Measurements from ENCODE around the gene GNL2.

GNL2 gene

GRCh38 chr1:37629726-37630425 lies 34.1 kb upstream of the GNL2 start:
- Histone ChIP-seq H3K4me1 (ENCODE audit: control insufficient read depth, insufficient read depth, low read length) (peaks cover 10% of the 10 kb centered on the region; the same call in 1 of the 2 replicates), H3K27me3 (ENCODE audit: control insufficient read depth, insufficient read depth, low read length) (peaks cover 90% of the 10 kb centered on the region), H3K36me3 (ENCODE audit: control insufficient read depth, insufficient read depth, low read length) (no peaks in the 10 kb centered on the region), H3K9ac (ENCODE audit: low read depth, low read length) (no peak overlapping the region), H3K27ac (ENCODE audit: low read depth, low read length) (no peak overlapping the region), H3K4me3 (ENCODE audit: low read depth, low read length) (no peak overlapping the region), H3K9me3 (ENCODE audit: control insufficient read depth, insufficient read depth, low read length) (no peaks in the 10 kb centered on the region)

GRCh38 chr1:37629008-37629407 lies 33.3 kb upstream of the GNL2 start:
- Histone ChIP-seq H3K27me3 (ENCODE audit: control insufficient read depth, insufficient read depth, low read length) (peaks cover 86% of the 10 kb centered on the region), H3K4me3 (ENCODE audit: low read depth, low read length) (no peak overlapping the region), H3K9me3 (ENCODE audit: control insufficient read depth, insufficient read depth, low read length) (no peaks in the 10 kb centered on the region), H3K9ac (ENCODE audit: low read depth, low read length) (no peak overlapping the region), H3K4me1 (ENCODE audit: control insufficient read depth, insufficient read depth, low read length) (peaks cover 8% of the 10 kb centered on the region; the same call in 1 of the 2 replicates), H3K27ac (ENCODE audit: low read depth, low read length) (no peak overlapping the region), H3K36me3 (ENCODE audit: control insufficient read depth, insufficient read depth, low read length) (no peaks in the 10 kb centered on the region)

GRCh38 chr1:37628026-37628556 lies 32.4 kb upstream of the GNL2 start:
- H3K4me1 ChIP-seq (ENCODE audit: control insufficient read depth, insufficient read depth, low read length), result peaks cover 3% of the 10 kb centered on the region; the same call in 1 of the 2 replicates
- H3K9ac ChIP-seq (ENCODE audit: low read depth, low read length), result no peak overlapping the region
- H3K4me3 ChIP-seq (ENCODE audit: low read depth, low read length), result no peak overlapping the region
- H3K36me3 ChIP-seq (ENCODE audit: control insufficient read depth, insufficient read depth, low read length), result no peaks in the 10 kb centered on the region
- peaks cover 81% of the 10 kb centered on the region for H3K27me3 ChIP-seq (ENCODE audit: control insufficient read depth, insufficient read depth, low read length)
- no peak overlapping the region for H3K27ac ChIP-seq (ENCODE audit: low read depth, low read length)
- H3K9me3 ChIP-seq (ENCODE audit: control insufficient read depth, insufficient read depth, low read length), result no peaks in the 10 kb centered on the region

DNA sequence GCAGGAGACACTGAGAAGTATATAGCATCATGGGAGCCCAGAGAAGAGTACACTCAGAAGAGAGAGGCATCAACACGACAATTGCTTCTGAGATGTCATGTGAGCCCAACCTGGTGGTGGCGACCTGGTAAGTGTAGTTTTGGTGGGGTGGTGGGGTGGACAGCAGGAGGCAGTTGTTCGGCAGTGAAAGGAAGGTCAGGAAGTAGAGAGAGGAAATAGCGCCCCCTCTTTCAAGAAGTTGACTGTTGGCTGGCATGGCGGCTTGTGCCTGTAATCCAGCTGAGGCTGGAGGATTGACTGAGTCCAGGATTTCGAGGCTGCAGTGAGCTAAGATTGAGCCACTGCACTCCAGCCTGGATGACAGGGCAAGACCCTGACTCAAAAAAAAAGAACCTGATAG lies 26.4 kb upstream of the GNL2 start:
- H3K27me3 ChIP-seq (ENCODE audit: control insufficient read depth, insufficient read depth, low read length), result peaks cover 55% of the 10 kb centered on the region

DNA sequence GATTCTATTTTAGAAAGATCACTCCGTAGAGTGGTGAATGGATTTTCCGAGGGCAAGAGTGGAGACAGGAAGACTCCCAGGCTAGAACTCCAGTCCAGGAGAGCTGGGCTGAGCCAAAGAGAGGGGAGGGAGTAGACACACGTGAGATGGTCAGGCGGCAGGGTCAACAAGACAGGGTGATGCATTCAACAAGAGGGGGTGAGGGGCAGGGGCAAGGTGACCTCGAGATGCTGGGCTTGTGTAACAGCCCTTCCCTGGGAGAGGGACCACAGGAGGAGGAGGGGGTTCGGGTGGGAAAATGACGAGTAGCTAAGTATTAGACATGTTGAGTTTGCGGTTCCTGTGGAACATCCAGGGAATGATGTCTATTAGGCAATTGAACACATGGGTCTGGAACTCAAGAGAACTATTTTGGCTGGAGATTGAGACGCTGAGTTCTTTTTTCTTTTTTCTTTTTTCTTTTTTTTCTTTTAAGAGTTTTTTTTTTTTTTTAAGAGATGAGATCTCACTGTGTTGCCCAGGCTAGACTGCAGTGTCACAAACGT lies 25.7 kb upstream of the GNL2 start:
- Histone ChIP-seq H3K9ac (ENCODE audit: low read depth, low read length) (no peak overlapping the region), H3K4me1 (ENCODE audit: control insufficient read depth, insufficient read depth, low read length) (no peaks in the 10 kb centered on the region), H3K27ac (ENCODE audit: low read depth, low read length) (no peak overlapping the region), H3K36me3 (ENCODE audit: control insufficient read depth, insufficient read depth, low read length) (no peaks in the 10 kb centered on the region), H3K9me3 (ENCODE audit: control insufficient read depth, insufficient read depth, low read length) (no peaks in the 10 kb centered on the region), H3K4me3 (ENCODE audit: low read depth, low read length) (no peak overlapping the region), H3K27me3 (ENCODE audit: control insufficient read depth, insufficient read depth, low read length) (peaks cover 55% of the 10 kb centered on the region)

More for the DNA sequence above, 26.4 kb upstream of the GNL2 start:
- no peak overlapping the region for H3K27ac ChIP-seq (ENCODE audit: low read depth, low read length)
- H3K4me1 ChIP-seq (ENCODE audit: control insufficient read depth, insufficient read depth, low read length), result no peaks in the 10 kb centered on the region
- H3K9me3 ChIP-seq (ENCODE audit: control insufficient read depth, insufficient read depth, low read length), result no peaks in the 10 kb centered on the region
- H3K9ac ChIP-seq (ENCODE audit: low read depth, low read length), result no peak overlapping the region
- no peak overlapping the region for H3K4me3 ChIP-seq (ENCODE audit: low read depth, low read length)
- no peaks in the 10 kb centered on the region for H3K36me3 ChIP-seq (ENCODE audit: control insufficient read depth, insufficient read depth, low read length)

DNA sequence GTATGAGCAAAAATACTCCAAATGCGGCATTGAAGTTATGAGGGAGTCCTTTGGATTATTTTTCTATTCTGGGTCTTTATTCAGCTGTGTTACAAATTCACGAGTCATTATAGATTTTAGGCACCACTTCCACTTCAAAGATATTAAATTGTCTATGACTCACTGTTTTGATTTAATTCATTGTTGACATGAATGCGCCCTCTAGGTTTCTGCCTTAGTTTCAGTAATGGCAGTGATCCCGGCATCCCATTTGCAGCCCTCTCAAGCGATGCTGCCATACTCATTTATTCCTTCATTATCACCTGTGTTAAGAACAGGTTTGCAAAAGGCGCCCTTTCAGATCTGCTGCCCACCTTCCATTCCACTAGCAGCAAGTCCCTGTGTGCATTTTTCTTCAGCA lies 25.0 kb upstream of the GNL2 start:
- Histone ChIP-seq H3K36me3 (ENCODE audit: control insufficient read depth, insufficient read depth, low read length) (no peaks in the 10 kb centered on the region), H3K27ac (ENCODE audit: low read depth, low read length) (no peak overlapping the region), H3K4me1 (ENCODE audit: control insufficient read depth, insufficient read depth, low read length) (no peaks in the 10 kb centered on the region)

DNA sequence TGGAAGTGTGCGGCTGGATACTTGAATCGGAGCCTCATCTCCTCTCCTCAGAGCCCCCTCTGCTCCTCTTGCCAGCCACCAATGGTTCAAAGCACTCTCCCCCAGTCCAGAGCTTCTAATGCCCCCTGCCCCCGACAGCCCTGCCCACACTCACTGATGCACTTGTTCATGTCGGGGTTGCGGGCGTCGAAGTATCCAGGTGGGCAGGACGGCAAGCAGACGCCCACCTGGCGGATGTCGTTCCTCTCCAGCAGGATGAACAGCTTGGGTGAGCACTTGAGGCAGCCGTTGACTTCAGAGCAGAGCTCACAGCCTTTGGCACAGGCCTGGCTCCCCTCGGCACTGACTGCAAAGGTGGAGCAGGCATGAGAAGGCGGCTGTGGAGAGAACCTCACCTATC lies 20.6 kb upstream of the GNL2 start:
- Histone ChIP-seq H3K4me1 (ENCODE audit: control insufficient read depth, insufficient read depth, low read length) (no peaks in the 10 kb centered on the region), H3K9ac (ENCODE audit: low read depth, low read length) (no peak overlapping the region), H3K9me3 (ENCODE audit: control insufficient read depth, insufficient read depth, low read length) (no peaks in the 10 kb centered on the region), H3K27ac (ENCODE audit: low read depth, low read length) (no peak overlapping the region), H3K36me3 (ENCODE audit: control insufficient read depth, insufficient read depth, low read length) (no peaks in the 10 kb centered on the region), H3K27me3 (ENCODE audit: control insufficient read depth, insufficient read depth, low read length) (peaks cover 32% of the 10 kb centered on the region), H3K4me3 (ENCODE audit: low read depth, low read length) (no peak overlapping the region)

More for the DNA sequence above, 25.0 kb upstream of the GNL2 start:
- no peaks in the 10 kb centered on the region for H3K9me3 ChIP-seq (ENCODE audit: control insufficient read depth, insufficient read depth, low read length)
- no peak overlapping the region for H3K9ac ChIP-seq (ENCODE audit: low read depth, low read length)
- H3K4me3 ChIP-seq (ENCODE audit: low read depth, low read length), result no peak overlapping the region
- peaks cover 55% of the 10 kb centered on the region for H3K27me3 ChIP-seq (ENCODE audit: control insufficient read depth, insufficient read depth, low read length)

- no peaks in the 10 kb centered on the region for H3K36me3 ChIP-seq (ENCODE audit: control insufficient read depth, insufficient read depth, low read length)
- no peak overlapping the region for H3K4me3 ChIP-seq (ENCODE audit: low read depth, low read length)
- H3K9me3 ChIP-seq (ENCODE audit: control insufficient read depth, insufficient read depth, low read length), result no peaks in the 10 kb centered on the region
- H3K9ac ChIP-seq (ENCODE audit: low read depth, low read length), result no peak overlapping the region
- H3K27ac ChIP-seq (ENCODE audit: low read depth, low read length), result no peak overlapping the region
- peaks cover 27% of the 10 kb centered on the region for H3K27me3 ChIP-seq (ENCODE audit: control insufficient read depth, insufficient read depth, low read length)
- no peaks in the 10 kb centered on the region for H3K4me1 ChIP-seq (ENCODE audit: control insufficient read depth, insufficient read depth, low read length)
These were observed 18.4 kb upstream of the GNL2 start for GRCh38 chr1:37614105-37614504.

DNA sequence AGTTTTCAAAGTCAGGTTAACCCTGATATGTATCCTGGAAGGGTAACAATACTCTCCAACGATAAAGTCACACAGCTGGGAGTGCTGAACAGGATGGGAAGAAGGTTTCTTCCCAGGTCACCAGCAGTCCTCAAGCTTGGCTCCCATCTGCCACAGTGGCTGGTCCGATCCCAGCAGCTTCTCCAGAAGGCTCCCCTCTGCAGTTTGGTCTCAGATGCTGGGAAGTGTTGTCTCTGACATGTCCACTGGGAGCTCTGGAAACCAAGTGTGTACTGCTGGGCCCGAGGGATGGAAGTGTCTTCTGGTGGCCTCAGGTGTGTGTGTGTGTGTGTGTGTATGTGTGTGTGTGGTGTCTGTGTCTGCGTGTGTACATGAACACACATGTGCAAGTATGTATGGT lies 16.4 kb upstream of the GNL2 start:
- Histone ChIP-seq H3K27me3 (ENCODE audit: control insufficient read depth, insufficient read depth, low read length) (peaks cover 42% of the 10 kb centered on the region), H3K9me3 (ENCODE audit: control insufficient read depth, insufficient read depth, low read length) (no peaks in the 10 kb centered on the region), H3K27ac (ENCODE audit: low read depth, low read length) (no peak overlapping the region), H3K4me3 (ENCODE audit: low read depth, low read length) (no peak overlapping the region), H3K36me3 (ENCODE audit: control insufficient read depth, insufficient read depth, low read length) (no peaks in the 10 kb centered on the region), H3K9ac (ENCODE audit: low read depth, low read length) (no peak overlapping the region), H3K4me1 (ENCODE audit: control insufficient read depth, insufficient read depth, low read length) (no peaks in the 10 kb centered on the region)

- Histone ChIP-seq H3K4me3 (ENCODE audit: low read depth, low read length) (no peak overlapping the region), H3K9ac (ENCODE audit: low read depth, low read length) (no peak overlapping the region), H3K36me3 (ENCODE audit: control insufficient read depth, insufficient read depth, low read length) (no peaks in the 10 kb centered on the region), H3K4me1 (ENCODE audit: control insufficient read depth, insufficient read depth, low read length) (no peaks in the 10 kb centered on the region), H3K27ac (ENCODE audit: low read depth, low read length) (no peak overlapping the region), H3K9me3 (ENCODE audit: control insufficient read depth, insufficient read depth, low read length) (no peaks in the 10 kb centered on the region), H3K27me3 (ENCODE audit: control insufficient read depth, insufficient read depth, low read length) (peaks cover 30% of the 10 kb centered on the region)
These were observed 14.3 kb upstream of the GNL2 start for GRCh38 chr1:37609994-37610393.

GRCh38 chr1:37609002-37609401 lies 13.3 kb upstream of the GNL2 start:
- Histone ChIP-seq H3K36me3 (ENCODE audit: control insufficient read depth, insufficient read depth, low read length) (no peaks in the 10 kb centered on the region), H3K9ac (ENCODE audit: low read depth, low read length) (no peak overlapping the region), H3K4me1 (ENCODE audit: control insufficient read depth, insufficient read depth, low read length) (no peaks in the 10 kb centered on the region), H3K9me3 (ENCODE audit: control insufficient read depth, insufficient read depth, low read length) (no peaks in the 10 kb centered on the region), H3K27me3 (ENCODE audit: control insufficient read depth, insufficient read depth, low read length) (peaks cover 27% of the 10 kb centered on the region), H3K27ac (ENCODE audit: low read depth, low read length) (no peak overlapping the region), H3K4me3 (ENCODE audit: low read depth, low read length) (no peak overlapping the region)
